GM04504 (cell line): Measurements from ENCODE around the gene LNX1.
"Not testable (repeated sequence)": the region's sequence is repeated elsewhere in the genome, so short reads cannot be mapped to it uniquely, and the experiment has no call there.

Experiments
- DNase-seq: peaks from one replicate; pipeline ENCODE4 v3.0.0-alpha.2; 2012; ENCODE audit warnings: low read depth

The LNX1 gene

GRCh38 chr4:53463340-53463739 lies 127.9 kb downstream of the LNX1 start:
- no peak for DNase-seq

- DNase-seq: no peak
These were observed 130.0 kb downstream of the LNX1 start for GRCh38 chr4:53461244-53461643.

- DNase-seq: no peak
These were observed 131.7 kb downstream of the LNX1 start for GRCh38 chr4:53459548-53459947.

- no peak for DNase-seq
These were observed 135.1 kb downstream of the LNX1 start for GRCh38 chr4:53456178-53456577.

GRCh38 chr4:53455766-53456165 lies 135.5 kb downstream of the LNX1 start:
- DNase-seq: no peak

GRCh38 chr4:53453385-53453784 lies 137.9 kb downstream of the LNX1 start:
- DNase-seq: no peak

GRCh38 chr4:53450773-53451172 lies 140.5 kb downstream of the LNX1 start:
- DNase-seq: no peak

GRCh38 chr4:53444954-53445353 lies 146.3 kb downstream of the LNX1 start:
- no peak for DNase-seq

GRCh38 chr4:53441564-53441963 lies 149.7 kb downstream of the LNX1 start:
- DNase-seq: no peak

GRCh38 chr4:53436251-53436650 lies 155.0 kb downstream of the LNX1 start:
- no peak for DNase-seq

GRCh38 chr4:53432528-53433424 lies 158.5 kb downstream of the LNX1 start:
- no peak for DNase-seq

- DNase-seq: no peak
These were observed 160.2 kb downstream of the LNX1 start for GRCh38 chr4:53431052-53431451.

- DNase-seq: no peak
These were observed 163.9 kb downstream of the LNX1 start for GRCh38 chr4:53427366-53427765.

- no peak for DNase-seq
These were observed 167.0 kb downstream of the LNX1 start for GRCh38 chr4:53424280-53424679.

- no peak for DNase-seq
These were observed 168.9 kb downstream of the LNX1 start for GRCh38 chr4:53422367-53422766.

- DNase-seq: no peak
These were observed 169.5 kb downstream of the LNX1 start for GRCh38 chr4:53421791-53422190.

GRCh38 chr4:53419208-53419607 lies 172.1 kb downstream of the LNX1 start:
- DNase-seq: no peak

- not testable (repeated sequence) for DNase-seq
These were observed 181.8 kb downstream of the LNX1 start for GRCh38 chr4:53409479-53409878.
